K562 (cell line): ENCODE measurements around the gene CCNL2. TPM values are rescaled to one million over a fixed set of nuclear protein-coding genes. Genes with fewer than 3 reads are reported as not detected.
A peak's percentile ranks its signal among the peaks of the same experiment; 100 is the strongest.

Experiments used
- CCNT2 ChIP-seq: IDR thresholded peaks from 2 replicates; pipeline ENCODE4 v1.6.1; 2011; ENCODE audit warnings: borderline replicate concordance, low read depth, mild to moderate bottlenecking, moderate library complexity, mixed read lengths, low read length; ENCODE audit not compliant: insufficient read length; ENCODE audit errors: extremely low read depth
- CHCHD3 ChIP-seq: fragments of 250-450 bp; sonication (Bioruptor Pico); IDR thresholded peaks from 2 replicates; pipeline ENCODE4 v2.1.2; 2022; ENCODE audit warnings: mild to moderate bottlenecking
- CTCF ChIP-seq, 3 experiments: IDR thresholded peaks in 2 of 3; conservative IDR thresholded peaks in 1 of 3; 2 replicates each; pipeline ENCODE4 v1.5.1; 2011 to 2012; ENCODE audit warnings: low read length in 3 of 3, mild to moderate bottlenecking in 3 of 3, control low read depth in 2 of 3, improper control_type of control experiment in 1 of 3, inconsistent platforms in 1 of 3, low read depth in 1 of 3, mixed read lengths in 1 of 3, moderate library complexity in 1 of 3; ENCODE audit not compliant: insufficient read depth in 2 of 3
- DIDO1 ChIP-seq: fragments of 450-650 bp; IDR thresholded peaks from 2 replicates; pipeline ENCODE4 v1.6.1; 2016; ENCODE audit warnings: low read depth, missing biosample characterization, missing genetic modification characterization
- E2F4 ChIP-seq: sonication (generic); formaldehyde crosslinking; IDR thresholded peaks from 2 replicates; pipeline ENCODE4 v1.8.0; 2022; ENCODE audit warnings: mild to moderate bottlenecking, low read depth, missing genetic modification reagents
- FOXP1 ChIP-seq: sonication (generic); formaldehyde crosslinking; IDR thresholded peaks from 2 replicates; pipeline ENCODE4 v1.8.0; 2022; ENCODE audit warnings: mild to moderate bottlenecking, missing genetic modification reagents
- HMBOX1 ChIP-seq: sonication (generic); IDR thresholded peaks from 2 replicates; pipeline ENCODE4 v1.6.1; 2016
- MLX ChIP-seq, 2 experiments: fragments of 450-650 bp in 1 of 2; sonication (generic) in 1 of 2; formaldehyde crosslinking; conservative IDR thresholded peaks; 2 replicates each; pipeline versions ENCODE4 v1.4.0 to v1.8.1; 2020 to 2022; ENCODE audit warnings: mild to moderate bottlenecking in 1 of 2, missing genetic modification reagents in 1 of 2
- POU5F1 ChIP-seq: fragments of 150-350 bp; IDR thresholded peaks from 2 replicates; pipeline ENCODE4 v1.6.1; 2014; ENCODE audit warnings: borderline replicate concordance, low read length, low read depth, mild to moderate bottlenecking; ENCODE audit not compliant: partially characterized antibody
- RAD21 ChIP-seq, 2 experiments: fragments of 250-450 bp in 1 of 2; fragments of 450-650 bp in 1 of 2; sonication (Bioruptor Pico) in 1 of 2; formaldehyde crosslinking in 1 of 2; IDR thresholded peaks in 1 of 2; conservative IDR thresholded peaks in 1 of 2; 2 replicates each; pipeline versions ENCODE4 v1.4.0 to v1.8.0; 2020 to 2022; ENCODE audit warnings: mild to moderate bottlenecking in 2 of 2, moderate library complexity in 1 of 2
- RB1 ChIP-seq: fragments of 450-650 bp; IDR thresholded peaks from 2 replicates; pipeline ENCODE4 v1.6.1; 2017; ENCODE audit warnings: low read depth, mild to moderate bottlenecking
- RFX7 ChIP-seq: fragments of 250-450 bp; sonication (Bioruptor Pico); IDR thresholded peaks from 2 replicates; pipeline ENCODE4 v1.5.1; 2021; ENCODE audit warnings: mild to moderate bottlenecking
- SIN3B ChIP-seq: fragments of 450-650 bp; IDR thresholded peaks from 2 replicates; pipeline ENCODE4 v1.6.1; 2017; ENCODE audit warnings: low read depth, mild to moderate bottlenecking, moderate library complexity
- SNRNP70 ChIP-seq: fragments of 200-400 bp; formaldehyde crosslinking; optimal IDR thresholded peaks from 2 replicates; pipeline ENCODE3; 2017; ENCODE audit warnings: low read depth, low read length
- TCF15 ChIP-seq: fragments of 250-450 bp; sonication (Bioruptor Pico); IDR thresholded peaks from 2 replicates; pipeline ENCODE4 v1.8.0; 2022; ENCODE audit warnings: moderate library complexity, mild to moderate bottlenecking, inconsistent platforms
- ZNF655 ChIP-seq: fragments of 250-450 bp; sonication (Bioruptor Pico); IDR thresholded peaks from 2 replicates; pipeline ENCODE4 v1.5.0; 2021
- ZNF740 ChIP-seq, 3 experiments: fragments of 200-800 bp in 1 of 3; sonication (Bioruptor generic) in 1 of 3; sonication (generic) in 1 of 3; formaldehyde crosslinking in 1 of 3; IDR thresholded peaks; 2 replicates each; pipeline versions ENCODE4 v1.6.1 to v1.8.0; 2016 to 2022; ENCODE audit warnings: mild to moderate bottlenecking in 2 of 3, missing compliant biosample characterization in 2 of 3, missing genetic modification characterization in 2 of 3, missing genetic modification reagents in 1 of 3
- polyA plus RNA-seq, 8 experiments: library from polyadenylated mRNA; depleted of rRNA in 4 of 8; stranded (reverse) in 5 of 8; unstranded in 3 of 8; fragments of >200 nt; fragmentation: Nextera tagmentation in 2 of 8; fragmentation: Illumina TruSeq in 1 of 8; extraction: Ambion mirVana in 2 of 8; extraction: Trizol in 1 of 8; gene quantifications; 2 replicates each; pipeline versions ENCODE4 v1.2.1 to v1.2.3, GENCODE V29; 2011 to 2014; ENCODE audit warnings: inconsistent platforms in 1 of 8, missing spikeins in 1 of 8
- total RNA-seq, 7 experiments: library from RNA; depleted of rRNA in 6 of 7; stranded (reverse); fragments of >200 nt in 6 of 7; fragmentation: Illumina TruSeq in 2 of 7; extraction: Trizol in 2 of 7; gene quantifications; 2 replicates each; pipeline versions ENCODE4 v1.2.1 to v1.2.3, GENCODE V29; 2011 to 2021; ENCODE audit warnings: low replicate concordance in 1 of 7

Gene CCNL2
- total and polyA plus RNA-seq, 9 of the 15 experiments (the other 6 are each of a cell fraction or from before 2014, with no cell fraction given): 2.8 to 287 (median 94.5) TPM

- TF ChIP-seq TCF15 (no peak), DIDO1 (tag) (peak; percentile 95), MLX (CRISPR knock-in tag; conservative IDR thresholded peaks at IDR 0.05) (no peak; a peak in 1 of 4 replicates), HMBOX1 (no peak), FOXP1 (CRISPR knock-in tag) (peak; percentile 82; the same call in 1 of the 2 replicates), ZNF655 (CRISPR knock-in tag) (no peak), POU5F1 (peak; percentile 46), E2F4 (CRISPR knock-in tag) (no peak), SNRNP70 (no peak), CCNT2 (peak; percentile 6), ZNF740 (CRISPR knock-in tag; IDR thresholded peaks at IDR 0.05) (peak; percentile 16; the same call in 1 of the 2 replicates), ZNF740 (tag; IDR thresholded peaks at IDR 0.05) (no peak), SIN3B (peak; percentile 98), RB1 (peak; percentile 77), RFX7 (0 out of 2 replicates have a peak, but pooled peaks have one; percentile 50), CHCHD3 (CRISPR knock-in tag) (no peak), RAD21 (CRISPR knock-in tag; conservative IDR thresholded peaks at IDR 0.05 in 1 of 2, IDR thresholded peaks at IDR 0.05 in 1 of 2) (peak; percentile 1 to 22; a peak in 1 of 4 replicates), CTCF (IDR thresholded peaks at IDR 0.05 in 2 of 3, conservative IDR thresholded peaks at IDR 0.05 in 1 of 3; ENCODE audit: insufficient read depth in 2 of 3, low read depth in 1 of 3, low read length in 3 of 3) (0 out of 6 replicates have a peak, but pooled peaks of 1 of the 3 experiments have one; percentile 9)
Measured at GRCh38 chr1:1406821-1407635, 7.9 kb upstream of the CCNL2 start, which contains the start of gene MRPL20 (continued).
